Liver (tissue), 9 donors: ENCODE measurements around the gene SUGCT. TPM values are rescaled to one million over a fixed set of nuclear protein-coding genes. Genes with fewer than 3 reads are reported as not detected.

ENCODE experiments used
- DNase-seq: peaks from one replicate; pipeline ENCODE4 v3.0.0-alpha.2; 2017; ENCODE audit warnings: low spot score
- H3K27ac ChIP-seq, 2 donors: one replicate each; pipeline ENCODE4 v1.7.0; 2013; ENCODE audit warnings: inconsistent platforms in 2 of 2, low read length in 2 of 2, control low read depth in 1 of 2, low read depth in 1 of 2, mild to moderate bottlenecking in 1 of 2
- H3K27me3 ChIP-seq, 4 donors: one replicate each; pipeline versions ENCODE4 v1.6.1 to v1.7.0; 2013; ENCODE audit warnings: low read length in 3 of 4, inconsistent platforms in 1 of 4, mild to moderate bottlenecking in 1 of 4, moderate library complexity in 1 of 4; ENCODE audit not compliant: control insufficient read depth in 4 of 4, insufficient read depth in 4 of 4
- H3K36me3 ChIP-seq, 4 donors: one replicate each; pipeline versions ENCODE4 v1.6.1 to v1.7.0; 2013; ENCODE audit warnings: low read length in 3 of 4, mild to moderate bottlenecking in 3 of 4, low read depth in 1 of 4, moderate library complexity in 1 of 4; ENCODE audit not compliant: control insufficient read depth in 4 of 4, insufficient read depth in 3 of 4
- H3K4me1 ChIP-seq, 4 donors: one replicate each; pipeline versions ENCODE4 v1.6.1 to v1.7.0; 2013; ENCODE audit warnings: low read length in 3 of 4, mild to moderate bottlenecking in 3 of 4, moderate library complexity in 1 of 4; ENCODE audit not compliant: control insufficient read depth in 4 of 4, insufficient read depth in 4 of 4
- H3K4me3 ChIP-seq, 3 donors: one replicate each; pipeline versions ENCODE4 v1.6.1 to v1.7.0; 2013; ENCODE audit warnings: low read length in 3 of 3, control low read depth in 1 of 3, low read depth in 1 of 3, mild to moderate bottlenecking in 1 of 3
- H3K9ac ChIP-seq, 2 donors: one replicate each; pipeline ENCODE4 v1.7.0; 2013; ENCODE audit warnings: low read length in 2 of 2, mild to moderate bottlenecking in 2 of 2, moderate library complexity in 2 of 2, control low read depth in 1 of 2, low read depth in 1 of 2
- H3K9me3 ChIP-seq, 4 donors: one replicate each; pipeline versions ENCODE4 v1.6.1 to v1.7.0; 2013; ENCODE audit warnings: low read length in 3 of 4; ENCODE audit not compliant: control insufficient read depth in 4 of 4
- EGR1 ChIP-seq, 2 donors: IDR thresholded peaks; 2 replicates each; pipeline ENCODE4 v1.6.1; 2016 to 2018; ENCODE audit warnings: antibody characterized with exemption in 2 of 2, low read depth in 2 of 2
- FOXA1 ChIP-seq: IDR thresholded peaks from 2 replicates; pipeline ENCODE4 v1.6.1; 2016; ENCODE audit warnings: antibody characterized with exemption
- FOXA2 ChIP-seq: IDR thresholded peaks from 2 replicates; pipeline ENCODE4 v1.6.1; 2016; ENCODE audit warnings: antibody characterized with exemption
- GABPA ChIP-seq, 2 donors: IDR thresholded peaks in 1 of 2; conservative IDR thresholded peaks in 1 of 2; 2 replicates each; pipeline ENCODE4 v1.6.1; 2016; ENCODE audit warnings: antibody characterized with exemption in 2 of 2, mild to moderate bottlenecking in 1 of 2, moderate library complexity in 1 of 2
- HNF4A ChIP-seq, 2 donors: conservative IDR thresholded peaks; 2 replicates each; pipeline ENCODE4 v1.6.1; 2016; ENCODE audit warnings: antibody characterized with exemption in 2 of 2, mild to moderate bottlenecking in 2 of 2
- HNF4G ChIP-seq: IDR thresholded peaks from 2 replicates; pipeline ENCODE4 v1.6.1; 2016; ENCODE audit warnings: antibody characterized with exemption
- JUND ChIP-seq, 2 donors: IDR thresholded peaks; 2 replicates each; pipeline ENCODE4 v1.6.1; 2016; ENCODE audit warnings: antibody characterized with exemption in 2 of 2
- MAX ChIP-seq: IDR thresholded peaks from 2 replicates; pipeline ENCODE4 v1.6.1; 2016; ENCODE audit warnings: antibody characterized with exemption
- NR2F2 ChIP-seq: IDR thresholded peaks from 2 replicates; pipeline ENCODE4 v1.6.1; 2016; ENCODE audit warnings: antibody characterized with exemption
- RAD21 ChIP-seq, 2 donors: IDR thresholded peaks; 2 replicates each; pipeline ENCODE4 v1.6.1; 2016; ENCODE audit warnings: antibody characterized with exemption in 2 of 2, mild to moderate bottlenecking in 2 of 2
- REST ChIP-seq: IDR thresholded peaks from 2 replicates; pipeline ENCODE4 v1.6.1; 2016; ENCODE audit warnings: antibody characterized with exemption, mild to moderate bottlenecking
- RXRA ChIP-seq, 2 donors: IDR thresholded peaks; 2 replicates each; pipeline ENCODE4 v1.6.1; 2017 to 2018; ENCODE audit warnings: antibody characterized with exemption in 2 of 2, mild to moderate bottlenecking in 1 of 2
- SP1 ChIP-seq: IDR thresholded peaks from 2 replicates; pipeline ENCODE4 v1.6.1; 2018; ENCODE audit warnings: antibody characterized with exemption, mild to moderate bottlenecking
- TAF1 ChIP-seq: conservative IDR thresholded peaks from 2 replicates; pipeline ENCODE4 v1.6.1; 2016; ENCODE audit warnings: antibody characterized with exemption, mild to moderate bottlenecking
- YY1 ChIP-seq: IDR thresholded peaks from 2 replicates; pipeline ENCODE4 v1.6.1; 2016; ENCODE audit warnings: antibody characterized with exemption, mild to moderate bottlenecking
- ZBTB33 ChIP-seq: IDR thresholded peaks from 2 replicates; pipeline ENCODE4 v1.6.1; 2016; ENCODE audit warnings: antibody characterized with exemption
- WGBS: extraction: QIAGEN DNeasy Blood & Tissue Kit; methylation state at CpG from one replicate; pipeline ENCODE4 v1.1.7; 2013; 5-methylcytosine and 5-hydroxymethylcytosine counted together
- polyA plus RNA-seq, 2 donors: library from polyadenylated mRNA; stranded (reverse) in 1 of 2; unstranded in 1 of 2; fragments of 200-250 nt in 1 of 2; fragments of >200 nt in 1 of 2; fragmentation: Nextera tagmentation in 1 of 2; extraction: Ambion mirVana in 1 of 2; gene quantifications; one replicate each; pipeline versions ENCODE4 v1.2.1 to v1.2.3, GENCODE V29; 2013 to 2015
- total RNA-seq, 2 donors: library from RNA; depleted of rRNA; stranded (reverse); fragments of >200 nt; gene quantifications; one replicate each; pipeline ENCODE4 v1.2.3, GENCODE V29; 2014
- TF ChIP-seq, protein P1 (sequence below): fragments of 150-350 bp; IDR thresholded peaks from 2 replicates; pipeline ENCODE4 v1.5.1; 2017; ENCODE audit warnings: improper control_type of control experiment, low read depth, low read length; ENCODE audit not compliant: missing input control
- TF ChIP-seq, protein P2 (sequence below): IDR thresholded peaks from 2 replicates; pipeline ENCODE4 v1.6.1; 2016; ENCODE audit warnings: antibody characterized with exemption
- donor health status: healthy.
- donor health status: healthy.
- donor health status: healthy.
- donor health status: healthy.
- donor health status: healthy.

The SUGCT gene
- total and polyA plus RNA-seq, 4 donors, result 6.2 to 11.9 (median 9.9) TPM

DNA sequence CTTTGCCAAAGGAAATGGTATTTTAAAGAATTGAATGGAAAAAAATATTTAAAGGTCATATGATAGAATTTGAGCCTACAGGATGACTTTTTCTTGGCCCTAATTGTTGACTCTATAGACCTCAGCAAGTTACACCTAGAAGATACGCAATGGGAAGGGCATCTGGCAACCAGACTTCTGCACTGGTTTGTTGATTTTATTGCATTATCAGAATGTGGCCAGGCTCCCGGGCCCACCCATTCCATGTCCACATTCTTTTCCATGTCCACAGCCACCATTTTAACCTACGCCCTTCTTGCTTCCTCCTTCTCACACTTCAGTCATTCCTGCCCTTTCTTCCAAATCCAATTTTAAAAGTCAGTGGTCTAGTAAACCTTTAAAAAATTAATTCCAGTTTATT lies 738.4 kb downstream of the SUGCT start:
- WGBS, result 82% methylated on average over 3 of the region's 3 CpGs
- no peaks in the 10 kb centered on the region for H3K4me1 ChIP-seq
- H3K27me3 ChIP-seq, result no peaks in the 10 kb centered on the region
- no peak overlapping the region for H3K9ac ChIP-seq
- TF ChIP-seq SP1, result no peak
- no peak for TF ChIP-seq FOXA2
- TF ChIP-seq, protein P1, sequence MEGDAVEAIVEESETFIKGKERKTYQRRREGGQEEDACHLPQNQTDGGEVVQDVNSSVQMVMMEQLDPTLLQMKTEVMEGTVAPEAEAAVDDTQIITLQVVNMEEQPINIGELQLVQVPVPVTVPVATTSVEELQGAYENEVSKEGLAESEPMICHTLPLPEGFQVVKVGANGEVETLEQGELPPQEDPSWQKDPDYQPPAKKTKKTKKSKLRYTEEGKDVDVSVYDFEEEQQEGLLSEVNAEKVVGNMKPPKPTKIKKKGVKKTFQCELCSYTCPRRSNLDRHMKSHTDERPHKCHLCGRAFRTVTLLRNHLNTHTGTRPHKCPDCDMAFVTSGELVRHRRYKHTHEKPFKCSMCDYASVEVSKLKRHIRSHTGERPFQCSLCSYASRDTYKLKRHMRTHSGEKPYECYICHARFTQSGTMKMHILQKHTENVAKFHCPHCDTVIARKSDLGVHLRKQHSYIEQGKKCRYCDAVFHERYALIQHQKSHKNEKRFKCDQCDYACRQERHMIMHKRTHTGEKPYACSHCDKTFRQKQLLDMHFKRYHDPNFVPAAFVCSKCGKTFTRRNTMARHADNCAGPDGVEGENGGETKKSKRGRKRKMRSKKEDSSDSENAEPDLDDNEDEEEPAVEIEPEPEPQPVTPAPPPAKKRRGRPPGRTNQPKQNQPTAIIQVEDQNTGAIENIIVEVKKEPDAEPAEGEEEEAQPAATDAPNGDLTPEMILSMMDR, result no peak
- no peak for TF ChIP-seq GABPA (IDR thresholded peaks at IDR 0.05 in 1 of 2, conservative IDR thresholded peaks at IDR 0.05 in 1 of 2)
- no peak for TF ChIP-seq MAX
- no peak for TF ChIP-seq YY1
- no peak for TF ChIP-seq ZBTB33
- TF ChIP-seq RAD21 (IDR thresholded peaks at IDR 0.05), result no peak
- H3K36me3 ChIP-seq, result no peaks in the 10 kb centered on the region
- H3K9me3 ChIP-seq, result peaks cover 0 to 5% (median 2%) of the 10 kb centered on the region in 4 donors
- no peak for DNase-seq
- no peak overlapping the region for H3K4me3 ChIP-seq
- H3K27ac ChIP-seq, result no peak overlapping the region

GRCh38 chr7:40874756-40875155 lies 740.0 kb downstream of the SUGCT start:
- H3K9ac ChIP-seq, result no peak overlapping the region
- no peaks in the 10 kb centered on the region for H3K36me3 ChIP-seq
- 88% methylated on average over 4 of the region's 4 CpGs for WGBS
- H3K9me3 ChIP-seq, result no peaks in the 10 kb centered on the region
- TF ChIP-seq MAX (no peak), NR2F2 (no peak), FOXA1 (no peak), FOXA2 (no peak), HNF4A (conservative IDR thresholded peaks at IDR 0.05) (no peak), HNF4G (no peak), TAF1 (no peak), EGR1 (IDR thresholded peaks at IDR 0.05; ENCODE audit: low read depth in 2 of 2) (no peak), JUND (IDR thresholded peaks at IDR 0.05) (no peak), GABPA (IDR thresholded peaks at IDR 0.05 in 1 of 2, conservative IDR thresholded peaks at IDR 0.05 in 1 of 2) (no peak), ZBTB33 (no peak), RXRA (IDR thresholded peaks at IDR 0.05) (no peak), SP1 (no peak), REST (no peak), RAD21 (IDR thresholded peaks at IDR 0.05) (no peak), YY1 (no peak)
- TF ChIP-seq, protein P1, result no peak
- TF ChIP-seq, protein P2, sequence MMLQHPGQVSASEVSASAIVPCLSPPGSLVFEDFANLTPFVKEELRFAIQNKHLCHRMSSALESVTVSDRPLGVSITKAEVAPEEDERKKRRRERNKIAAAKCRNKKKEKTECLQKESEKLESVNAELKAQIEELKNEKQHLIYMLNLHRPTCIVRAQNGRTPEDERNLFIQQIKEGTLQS, result no peak
- DNase-seq, result no peak
- H3K4me1 ChIP-seq, result no peaks in the 10 kb centered on the region
- H3K27ac ChIP-seq, result no peak overlapping the region
- no peak overlapping the region for H3K4me3 ChIP-seq
- no peaks in the 10 kb centered on the region for H3K27me3 ChIP-seq
